GM21367 (cell line): ENCODE measurements around the gene TGIF2.
"Not testable (repeated sequence)": the region's sequence is repeated elsewhere in the genome, so short reads cannot be mapped to it uniquely, and the experiment has no call there.

Experiments used
- ATAC-seq: cut with Tn5 transposase; IDR thresholded peaks from one replicate; pipeline ENCODE4 v1.9.1; 2021; ENCODE audit not compliant: unreplicated experiment

TGIF2 gene

DNA sequence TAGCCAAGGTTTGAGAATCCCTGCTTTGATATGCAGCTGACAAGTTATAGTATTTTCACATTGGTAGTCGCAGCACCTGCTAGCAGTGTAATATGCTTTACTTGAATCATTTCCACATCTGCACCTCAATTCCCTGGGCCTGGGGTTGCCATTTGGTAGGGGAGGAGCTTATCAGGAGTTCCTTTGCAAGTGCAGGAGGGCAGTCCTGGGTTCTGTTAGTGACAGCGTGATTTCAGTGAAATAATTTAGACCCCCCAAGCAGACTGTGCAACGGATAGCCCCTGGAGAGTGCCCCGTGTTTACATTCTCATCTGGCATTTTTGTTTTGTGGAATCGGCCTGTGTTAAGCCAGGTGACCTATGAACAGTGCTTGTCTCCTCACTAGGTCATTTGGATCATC is 38.2 kb downstream of the TGIF2 start:
- ATAC-seq, result no peak

DNA sequence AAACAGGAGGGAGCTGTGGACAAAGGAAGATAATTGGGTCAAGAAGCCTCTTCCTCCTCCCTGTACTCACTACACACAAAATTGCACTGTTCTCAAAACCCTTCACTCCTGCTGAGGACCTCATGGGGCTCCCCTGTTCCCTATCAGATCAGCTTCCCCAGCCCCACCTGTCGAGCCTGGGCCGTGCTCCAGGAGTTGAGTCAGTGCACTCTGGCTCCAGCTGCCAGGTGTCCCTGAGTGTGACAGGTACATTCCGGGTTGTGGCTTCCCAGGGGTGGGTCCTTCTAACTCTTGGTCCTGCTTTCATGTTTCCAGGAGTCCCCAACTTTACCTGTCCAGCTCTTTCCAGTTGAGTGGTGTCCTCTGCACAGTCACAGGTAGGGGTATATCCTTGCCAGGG is 40.6 kb downstream of the TGIF2 start:
- ATAC-seq, result no peak

DNA sequence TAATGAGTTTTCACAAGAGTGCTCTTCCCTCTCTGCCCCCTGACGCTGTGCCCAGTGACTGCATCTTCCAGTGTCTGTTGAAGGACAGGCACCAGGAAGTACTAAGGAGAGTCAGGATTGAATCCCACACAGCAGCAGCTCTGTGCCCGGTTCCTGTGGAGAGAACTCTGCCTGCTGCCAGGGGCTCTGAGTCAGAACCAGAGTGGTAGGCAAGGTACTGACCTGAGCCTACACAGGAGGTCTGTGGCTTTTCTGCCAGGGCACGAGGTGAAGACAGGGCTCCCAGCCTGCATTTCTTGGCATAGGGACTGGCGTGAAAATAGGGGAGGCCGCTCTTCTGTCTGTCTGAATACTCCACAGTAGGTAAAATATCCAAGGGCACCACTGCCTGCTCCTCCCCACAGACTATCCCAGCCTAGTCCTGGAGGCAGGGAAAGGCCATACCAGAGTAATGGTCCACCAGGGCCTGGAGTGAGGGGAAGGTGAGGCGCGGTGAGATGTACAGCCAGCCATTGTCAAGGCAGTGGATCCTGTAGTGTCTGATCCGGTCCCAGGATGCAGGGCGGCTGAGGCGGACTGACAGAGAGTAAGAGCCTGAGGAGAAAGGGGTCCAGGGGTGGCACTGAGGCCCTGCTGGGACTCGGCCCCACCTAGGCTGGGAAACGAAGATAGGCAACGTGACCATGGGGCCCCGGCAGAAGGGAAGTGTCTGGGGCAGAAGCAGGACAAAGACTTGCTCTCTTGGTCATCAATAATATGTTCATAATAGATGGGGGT is 41.6 kb downstream of the TGIF2 start:
- ATAC-seq, result no peak

DNA sequence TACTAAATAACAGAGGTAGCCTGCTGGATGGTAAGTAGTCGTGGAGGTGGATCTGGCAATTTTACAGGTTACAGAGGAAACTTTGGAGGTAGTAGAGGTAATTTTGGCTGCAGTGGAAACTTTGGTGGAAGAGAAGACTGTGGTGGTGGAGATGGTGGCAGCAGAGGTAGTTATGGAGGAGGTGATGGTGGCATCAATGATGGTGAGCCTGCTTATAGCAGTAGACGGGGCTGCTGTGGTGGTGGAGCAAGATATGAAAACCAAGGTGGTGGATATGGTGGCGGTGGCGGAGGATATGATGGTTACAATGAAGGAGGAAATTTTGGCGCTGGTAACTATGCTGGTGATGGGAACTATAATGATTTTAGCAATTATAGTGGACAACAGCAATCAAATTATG is 47.5 kb downstream of the TGIF2 start:
- no peak for ATAC-seq

GRCh38 chr20:36623444-36623843 is 50.0 kb downstream of the TGIF2 start:
- no peak for ATAC-seq

DNA sequence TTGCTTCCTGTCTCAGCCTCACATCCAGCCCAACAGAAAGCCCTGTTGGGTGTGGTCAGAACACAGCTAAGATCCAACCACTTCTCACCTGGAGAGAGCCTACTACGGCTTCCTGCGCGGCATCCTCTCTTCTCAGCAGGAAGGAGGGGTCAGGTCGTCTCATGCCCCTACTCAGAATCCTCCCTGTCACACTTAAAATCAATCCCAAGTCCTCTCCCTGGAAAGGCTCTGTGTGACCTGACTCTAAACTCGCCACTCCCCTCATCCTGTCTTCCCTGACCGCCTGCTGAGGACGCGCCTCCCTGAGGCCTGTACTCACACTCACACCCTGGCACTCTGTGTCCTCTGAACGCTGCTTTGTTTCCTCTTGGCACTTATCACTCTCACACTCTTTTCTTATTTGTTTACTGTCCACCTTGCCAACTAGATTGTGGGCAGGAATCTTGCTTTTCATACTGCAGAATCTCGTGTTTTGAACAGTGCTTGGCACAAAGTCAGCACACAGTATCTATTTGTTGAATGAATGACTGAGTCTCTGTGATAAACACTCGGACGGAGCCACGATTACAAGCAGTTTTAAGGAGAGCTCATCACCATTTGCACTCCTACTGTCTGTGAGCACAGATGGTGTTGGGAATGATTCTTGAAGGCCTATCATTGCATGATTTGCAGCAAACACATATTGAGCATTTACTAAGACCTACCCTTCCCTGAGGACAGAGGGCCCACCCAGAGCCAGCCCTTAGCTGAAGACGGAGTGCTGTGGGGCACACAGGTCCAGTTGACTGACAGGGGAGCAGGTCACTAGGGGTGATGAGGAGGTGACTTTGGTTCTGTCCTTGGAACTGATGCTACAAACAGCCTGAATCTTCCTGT is 50.9 kb downstream of the TGIF2 start:
- no peak for ATAC-seq

DNA sequence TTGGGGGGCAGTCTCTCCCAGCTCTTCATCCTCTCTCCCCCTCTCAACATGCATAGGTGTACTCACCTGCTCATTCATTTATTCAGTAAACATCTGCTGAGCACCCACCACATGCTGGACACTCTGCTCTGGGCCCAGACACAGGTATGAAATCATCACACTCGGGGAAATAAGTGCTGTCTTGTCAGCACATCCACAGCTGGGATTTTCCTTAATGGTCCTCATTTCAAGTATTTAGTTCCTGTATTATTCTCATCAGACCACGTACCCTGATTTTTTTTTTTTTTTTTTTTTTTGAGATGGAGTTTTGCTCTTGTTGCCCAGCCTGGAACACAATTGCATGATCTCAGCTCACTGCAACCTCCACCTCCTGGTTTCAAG is 51.5 kb downstream of the TGIF2 start:
- ATAC-seq, result no peak

DNA sequence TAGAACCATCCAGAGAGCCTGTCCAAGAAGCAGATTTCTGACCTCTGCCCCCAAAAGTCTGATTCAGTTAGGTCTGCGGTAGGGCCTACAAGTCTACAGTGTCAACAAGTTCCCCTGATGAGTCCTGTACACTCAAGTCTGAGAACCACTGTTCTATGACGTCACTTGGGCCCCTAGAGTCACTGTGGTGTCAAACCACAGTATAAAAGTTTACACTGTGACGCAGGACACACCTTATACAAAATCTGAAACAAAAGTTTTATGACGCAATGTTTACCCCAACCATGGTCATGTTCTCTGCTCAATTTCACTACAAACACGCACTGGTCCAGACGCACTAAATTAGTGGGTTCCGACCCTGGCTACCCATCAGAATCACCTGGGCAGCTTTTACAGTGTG is 54.7 kb downstream of the TGIF2 start:
- no peak for ATAC-seq

DNA sequence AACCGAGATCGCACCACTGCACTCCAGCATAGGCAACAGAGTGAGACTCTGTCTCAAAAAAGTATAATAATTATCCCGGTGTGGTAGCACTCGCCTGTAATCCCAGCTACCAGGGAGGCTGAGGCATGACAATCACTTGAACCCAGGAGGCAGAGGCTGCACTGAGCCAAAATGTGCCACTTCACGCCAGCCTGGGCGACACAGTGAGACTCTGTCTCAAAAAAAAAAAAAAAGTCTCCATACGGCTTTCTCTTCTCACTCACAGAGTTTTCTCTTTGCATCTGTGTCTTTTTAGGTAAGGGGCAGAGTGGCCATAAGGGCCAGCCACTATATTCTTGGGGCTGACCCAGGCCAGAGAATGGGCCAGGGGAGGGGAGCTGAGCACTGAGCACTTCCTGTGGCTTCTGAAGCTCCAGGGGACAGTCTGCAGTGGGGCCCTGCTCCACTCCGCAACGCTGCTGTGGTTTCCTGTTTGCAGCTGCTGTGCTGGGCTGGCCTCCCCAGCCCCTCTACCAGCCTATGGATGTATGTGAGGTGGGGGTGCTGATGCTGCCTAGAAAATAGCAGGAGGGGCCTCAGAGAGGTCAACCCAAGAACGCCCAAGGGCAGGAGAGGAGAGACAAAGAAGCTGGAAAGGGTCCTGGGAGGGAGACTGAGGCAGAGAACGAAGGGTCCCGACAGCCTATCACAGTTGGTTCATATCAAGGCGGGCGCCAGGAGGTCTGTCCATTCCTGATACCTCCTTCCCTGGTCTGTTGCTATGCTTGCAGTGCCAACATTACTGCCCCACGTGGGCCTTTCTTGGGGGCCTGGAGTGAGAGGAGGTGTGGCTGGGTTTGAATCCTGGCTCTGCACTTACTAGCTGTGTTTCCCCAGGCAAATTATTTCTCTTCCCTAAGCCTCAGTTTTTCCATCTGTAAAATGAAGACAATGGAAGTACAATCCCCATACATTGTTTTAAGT is 56.6 kb downstream of the TGIF2 start:
- ATAC-seq, result no peak

- ATAC-seq, result no peak
These were observed 58.2 kb downstream of the TGIF2 start for GRCh38 chr20:36631646-36632045.

DNA sequence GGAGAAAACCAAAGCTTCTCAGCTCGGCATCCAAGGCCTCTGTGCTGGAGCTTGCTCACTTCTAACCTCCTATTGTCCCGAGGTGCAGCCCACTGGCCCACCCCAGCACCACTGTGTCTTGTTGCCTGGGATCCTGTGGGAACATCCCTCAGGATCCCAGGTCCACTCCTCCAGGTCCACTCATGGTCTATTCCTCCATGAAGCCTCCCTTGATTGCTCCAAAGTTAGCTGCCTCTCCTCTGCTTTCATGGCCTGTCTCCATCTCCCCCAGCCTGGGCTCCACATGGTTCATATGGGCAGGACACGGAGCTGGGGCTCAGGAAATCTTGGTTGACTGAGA is 58.7 kb downstream of the TGIF2 start:
- ATAC-seq, result no peak

- ATAC-seq, result no peak
These were observed 59.3 kb downstream of the TGIF2 start for GRCh38 chr20:36632487-36633284.

DNA sequence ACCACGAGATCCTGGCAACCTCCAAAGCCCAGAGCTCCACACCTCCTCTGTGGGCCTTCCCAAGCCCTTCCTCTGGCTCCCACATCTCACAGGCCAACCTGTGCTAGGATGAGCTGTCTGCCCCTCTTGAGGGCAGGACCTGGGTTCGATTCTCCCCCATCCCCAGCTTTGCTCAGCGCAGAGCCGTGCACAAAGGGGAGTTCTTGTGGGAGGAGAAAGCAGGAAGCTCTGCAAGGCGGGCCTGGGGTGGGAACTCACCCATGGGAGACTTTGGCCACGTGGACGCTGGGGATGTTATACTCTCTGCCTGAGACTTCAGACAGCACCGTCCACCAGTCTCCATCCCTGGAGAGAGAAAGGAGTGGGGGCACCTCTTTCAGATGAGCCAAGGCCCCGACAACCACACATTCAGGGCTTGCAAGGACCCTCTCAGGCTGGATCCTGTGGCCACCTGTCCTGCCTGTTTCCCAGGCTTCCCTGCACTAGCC is 59.9 kb downstream of the TGIF2 start:
- no peak for ATAC-seq

- no peak for ATAC-seq
These were observed 60.9 kb downstream of the TGIF2 start for GRCh38 chr20:36634342-36634741.

GRCh38 chr20:36638876-36639400 is 65.5 kb downstream of the TGIF2 start:
- not testable (repeated sequence) for ATAC-seq

DNA sequence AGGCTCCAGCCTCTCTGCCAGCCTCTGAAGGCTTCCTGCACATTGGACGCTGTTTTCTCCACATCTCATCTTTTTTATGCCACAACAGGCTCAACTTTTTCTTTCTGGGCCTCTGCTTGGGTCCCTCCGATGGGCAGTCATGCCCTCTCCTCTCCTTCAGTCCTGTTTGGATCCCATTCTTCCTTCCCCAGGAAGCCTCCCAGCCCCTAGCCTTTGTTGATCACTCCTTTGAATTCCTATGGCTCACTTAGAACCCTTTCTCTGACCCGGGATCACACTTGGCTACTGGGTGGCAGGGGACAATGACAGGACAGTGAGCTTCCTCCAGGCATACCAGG is 68.1 kb downstream of the TGIF2 start:
- ATAC-seq, result no peak

- no peak for ATAC-seq
These were observed 68.7 kb downstream of the TGIF2 start for GRCh38 chr20:36642136-36642535.
